ENCODE measurements around the gene KRT28.

KRT28 gene

DNA sequence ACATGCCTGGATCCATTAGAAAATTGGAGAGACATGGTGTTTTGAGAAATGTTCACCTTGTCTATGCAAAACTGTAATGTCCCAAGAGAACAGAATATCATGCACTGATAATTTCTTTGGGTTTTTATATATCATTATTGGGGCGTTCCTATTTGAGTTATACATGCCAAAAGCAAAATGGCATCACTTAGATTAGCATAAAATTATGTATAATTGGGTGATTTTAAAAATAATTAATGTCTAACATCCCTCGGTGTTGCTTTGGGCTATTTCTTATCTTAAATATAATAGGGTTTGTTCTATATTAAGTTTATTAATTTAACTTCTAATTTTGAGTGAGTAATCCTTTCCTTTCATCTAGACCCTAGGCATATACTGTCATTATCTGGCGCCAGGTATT, at the start of gene KRT28:
Gene KRT28 (minus strand): TSS at position 101 of the 400 bp plus-strand sequence. CDS start 66 bp downstream, at position 35.
- DNase-seq (ENCODE audit: low read depth), result no peak

DNA sequence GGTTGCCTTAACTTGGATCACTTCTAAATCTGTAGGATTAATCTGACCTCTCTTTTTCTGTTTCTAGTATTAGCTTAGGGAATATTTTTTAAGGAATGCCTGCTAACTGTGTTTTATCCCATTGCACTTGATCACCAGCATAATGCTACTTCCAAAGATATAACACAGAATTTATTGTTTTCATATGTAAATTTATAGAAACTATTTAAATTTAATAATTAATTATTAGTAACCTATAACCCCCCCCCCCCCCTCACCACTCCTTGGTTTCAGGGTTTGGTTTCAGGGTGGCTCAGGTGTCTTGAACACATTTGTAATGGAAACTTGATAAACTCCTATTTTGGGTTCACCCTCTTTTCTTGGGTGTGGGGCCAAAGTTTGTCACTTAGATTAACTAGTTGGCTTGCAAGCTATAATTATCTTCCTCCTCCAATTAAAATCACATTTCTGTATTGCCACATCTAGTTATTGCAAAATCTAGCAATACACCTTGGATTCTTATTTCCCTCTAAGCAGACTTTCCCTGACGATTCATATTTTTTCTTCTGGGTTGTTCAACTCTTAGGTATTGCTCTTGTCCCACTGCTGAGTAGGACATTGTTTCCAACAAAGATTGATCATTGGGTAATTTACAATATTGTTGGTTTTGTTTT, 49.0 kb upstream of the KRT28 start:
- DNase-seq (ENCODE audit: low read depth), result no peak

DNA sequence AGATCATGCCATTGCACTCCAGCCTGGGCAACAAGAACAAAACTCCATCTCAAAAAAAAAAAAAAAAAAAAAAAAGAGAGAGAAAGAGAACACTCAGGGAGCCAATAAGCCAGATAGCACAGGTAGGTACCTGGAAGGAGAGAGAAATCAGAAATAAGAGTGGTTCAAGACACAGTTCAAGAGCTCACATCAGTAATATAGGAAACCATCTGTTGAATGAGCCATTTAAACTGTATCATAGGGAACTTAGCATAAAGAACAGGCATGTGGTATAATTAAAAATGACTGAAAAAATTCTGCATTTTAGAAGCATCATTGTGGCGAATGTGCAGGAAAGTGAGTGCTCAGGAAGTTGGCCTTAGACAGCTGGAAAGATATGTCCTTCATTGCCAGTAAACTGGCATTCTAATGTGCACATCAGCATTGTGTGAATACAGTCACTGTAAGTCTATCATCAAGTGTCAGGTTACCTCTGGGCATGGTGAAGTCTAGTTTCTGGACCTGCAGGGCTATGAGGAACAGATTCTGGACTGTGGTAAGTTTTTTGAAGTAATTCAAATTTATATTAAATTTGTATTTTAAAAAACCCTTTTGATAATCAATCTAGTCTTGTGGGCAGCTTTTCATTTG, 46.9 kb upstream of the KRT28 start:
- DNase-seq (ENCODE audit: low read depth), result no peak

GRCh38 chr17:40844671-40845107, 44.9 kb upstream of the KRT28 start:
- no peak for DNase-seq (ENCODE audit: low read depth)

- DNase-seq (ENCODE audit: low read depth), result no peak
Observed at GRCh38 chr17:40843242-40843641, 43.5 kb upstream of the KRT28 start.

- no peak for DNase-seq (ENCODE audit: low read depth)
Observed at GRCh38 chr17:40841246-40841645, 41.5 kb upstream of the KRT28 start.

GRCh38 chr17:40839194-40839593, 39.4 kb upstream of the KRT28 start:
- no peak for DNase-seq (ENCODE audit: low read depth)

DNA sequence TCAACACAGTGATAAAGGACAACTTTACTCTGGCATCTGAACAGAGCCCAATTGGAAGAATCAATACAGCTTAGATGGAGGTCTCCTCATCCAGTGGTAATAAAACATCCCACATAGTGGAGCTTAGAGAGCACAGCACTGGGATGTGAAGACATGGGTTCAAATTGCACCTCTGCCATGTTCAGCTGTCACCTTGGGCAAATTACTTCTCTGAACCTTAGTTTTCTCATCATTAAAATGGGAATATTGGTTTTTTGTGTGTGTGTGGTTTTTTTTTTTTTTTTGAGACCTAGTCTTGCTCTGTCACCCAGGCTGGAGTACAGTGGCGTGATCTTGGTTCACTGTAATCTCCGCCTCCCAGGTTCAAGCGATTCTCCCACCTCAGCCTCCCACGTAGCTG, 36.3 kb upstream of the KRT28 start:
- DNase-seq (ENCODE audit: low read depth), result no peak

GRCh38 chr17:40833882-40834281, 34.1 kb upstream of the KRT28 start:
- DNase-seq (ENCODE audit: low read depth), result no peak

DNA sequence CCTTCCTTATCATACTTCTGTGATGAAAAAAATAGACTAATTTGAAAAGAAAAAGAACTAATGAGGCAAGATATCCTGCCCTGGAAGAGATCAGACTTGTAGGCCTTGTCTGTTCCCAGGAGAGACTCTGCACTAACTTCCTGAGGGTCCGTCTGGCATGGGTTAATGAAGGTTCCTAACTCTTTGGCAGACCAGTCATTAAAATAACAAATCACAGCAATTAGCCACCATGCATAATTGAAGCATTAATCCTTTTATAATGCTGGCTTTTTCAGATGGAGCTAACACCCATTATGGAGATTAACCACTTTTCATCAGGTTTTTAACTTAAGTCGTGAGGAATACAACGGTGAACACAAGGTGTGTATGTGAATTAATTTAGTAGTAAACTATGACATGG, 33.1 kb upstream of the KRT28 start:
- DNase-seq (ENCODE audit: low read depth), result no peak

- DNase-seq (ENCODE audit: low read depth), result no peak
Observed at GRCh38 chr17:40830085-40830776, 30.5 kb upstream of the KRT28 start.

DNA sequence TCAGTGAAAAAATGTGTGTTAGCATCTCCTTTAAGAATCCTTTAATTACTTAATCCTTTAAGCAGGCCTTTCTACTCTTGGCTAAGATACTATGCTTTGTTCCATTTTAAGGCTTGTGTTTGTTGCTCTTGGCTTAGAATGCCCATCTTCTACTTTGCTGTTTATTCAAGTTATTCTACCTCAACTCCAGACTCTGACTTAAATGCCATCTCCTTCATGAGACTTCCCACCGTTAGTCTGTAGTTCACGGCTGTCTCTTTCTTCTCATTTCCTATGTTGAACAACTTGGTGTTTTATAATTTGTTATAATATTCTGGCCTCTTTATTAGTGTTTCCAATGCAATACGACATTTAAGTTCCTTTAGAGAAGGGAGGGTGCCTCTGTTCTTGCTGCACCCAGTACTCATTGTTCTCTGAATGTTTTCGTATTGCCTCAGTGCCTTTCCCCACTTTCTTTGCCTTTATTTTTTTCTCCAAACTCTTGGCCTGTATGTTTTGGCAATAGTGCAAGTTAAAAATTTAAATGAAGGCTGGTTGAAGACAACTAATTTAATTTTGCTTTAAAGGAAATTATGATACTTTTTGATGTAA, 28.8 kb upstream of the KRT28 start:
- DNase-seq (ENCODE audit: low read depth), result no peak

DNA sequence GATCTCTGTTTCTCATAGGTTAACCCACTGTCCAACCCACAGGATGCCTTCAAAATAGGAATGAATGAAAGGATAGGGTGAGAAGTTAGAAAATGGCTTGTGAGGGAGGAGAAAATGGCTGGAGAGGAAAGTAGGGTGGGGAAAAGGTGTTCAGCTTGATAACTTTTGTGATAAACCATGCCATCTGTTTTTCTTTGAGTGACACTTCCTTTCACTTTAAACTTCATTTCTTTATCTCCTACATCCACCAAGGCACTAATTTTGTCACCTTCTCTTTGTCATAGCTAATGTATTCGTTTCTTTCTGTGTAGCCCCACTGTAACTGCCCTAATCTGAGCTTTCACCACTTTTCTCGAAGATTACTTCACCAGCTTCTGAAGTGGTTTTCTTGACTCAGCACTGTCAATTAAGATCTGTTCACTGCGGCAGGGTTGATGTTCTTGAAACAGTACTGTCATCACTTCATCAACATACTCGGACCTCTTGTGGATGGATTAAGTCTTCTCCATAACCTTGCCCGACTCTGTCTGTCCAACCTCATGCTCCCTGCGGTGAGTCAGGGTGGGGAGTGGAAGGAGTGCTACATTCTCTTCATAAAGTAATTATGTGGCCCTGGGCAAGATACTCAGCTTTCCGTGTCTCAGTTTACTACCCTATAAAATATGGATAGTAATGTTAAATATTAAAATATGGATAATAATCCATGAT, 28.1 kb upstream of the KRT28 start:
- DNase-seq (ENCODE audit: low read depth), result peak; percentile 96

DNA sequence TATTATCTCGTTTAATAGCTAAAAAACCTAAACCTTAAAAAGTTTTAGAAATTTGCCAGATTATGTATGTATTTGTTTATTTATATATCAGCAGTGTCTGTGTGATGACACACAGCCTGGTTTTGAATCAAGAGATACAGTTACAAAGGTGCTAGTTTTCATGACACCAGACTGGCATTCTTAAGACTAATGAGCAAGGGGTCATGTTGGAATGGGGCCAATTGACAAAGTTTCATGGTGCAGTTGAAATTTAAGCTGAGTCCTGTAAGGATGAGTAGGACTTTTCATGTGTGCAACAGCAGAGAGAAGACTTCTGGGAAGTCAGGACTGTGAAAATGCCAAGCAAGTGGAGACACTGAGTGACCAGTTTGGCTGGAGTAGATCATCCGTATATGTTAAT, 25.8 kb upstream of the KRT28 start:
- no peak for DNase-seq (ENCODE audit: low read depth)

GRCh38 chr17:40824015-40824832, 24.5 kb upstream of the KRT28 start:
- DNase-seq (ENCODE audit: low read depth), result no peak

GRCh38 chr17:40822132-40822812, 22.5 kb upstream of the KRT28 start, which contains the start of gene KRT10:
KRT10 (minus strand) TSS chr17:40822614; CDS start chr17:40822585, 29 bp downstream.
- DNase-seq (ENCODE audit: low read depth), result no peak

DNA sequence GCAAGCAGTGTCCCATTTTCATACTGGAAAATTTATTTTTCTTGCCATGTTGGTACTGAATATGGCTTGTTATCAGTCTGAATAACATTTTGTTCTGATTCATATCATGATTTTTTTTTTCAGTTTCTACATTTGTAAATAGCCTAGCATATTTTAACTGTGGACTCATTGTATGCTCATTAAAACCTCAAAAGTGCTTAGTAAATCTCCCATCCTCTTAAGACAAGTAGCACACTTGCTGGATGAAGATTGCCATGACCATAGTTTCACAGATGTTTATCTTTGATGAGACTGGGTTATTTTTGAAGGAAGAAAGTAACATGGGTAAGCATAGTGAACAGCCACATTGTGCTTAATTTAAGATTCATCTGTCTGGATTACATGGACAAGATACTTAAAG, 21.8 kb upstream of the KRT28 start:
- peak; percentile 90 for DNase-seq (ENCODE audit: low read depth)

- DNase-seq (ENCODE audit: low read depth), result no peak
Observed at GRCh38 chr17:40820228-40820838, 20.6 kb upstream of the KRT28 start.

DNA sequence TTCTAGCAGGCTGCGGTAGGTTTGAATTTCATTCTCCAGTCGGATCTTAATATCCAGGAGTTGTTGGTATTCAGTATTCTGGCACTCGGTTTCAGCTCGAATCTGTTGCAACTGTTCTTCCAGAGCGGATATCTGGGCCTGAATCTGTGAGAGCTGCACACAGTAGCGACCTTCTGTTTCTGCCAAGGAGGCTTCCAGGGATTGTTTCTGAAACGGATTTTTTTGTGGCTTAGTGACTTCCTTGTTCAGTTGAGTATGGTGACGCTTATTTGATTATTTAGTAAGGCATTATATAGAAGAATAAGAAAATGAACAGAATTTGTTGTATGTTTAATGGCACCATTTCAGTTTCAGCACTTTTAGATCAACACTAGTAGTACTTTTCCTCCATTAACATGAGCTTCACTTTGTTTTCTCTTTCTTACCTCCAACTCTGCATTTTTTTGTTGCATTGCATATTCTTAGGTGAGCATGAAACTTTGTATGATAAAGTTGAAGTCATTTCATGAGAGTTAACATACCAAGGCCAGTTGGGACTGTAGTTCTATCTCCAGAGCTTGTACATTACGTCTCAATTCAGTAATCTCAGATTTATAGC, 19.9 kb upstream of the KRT28 start:
- peak; percentile 70 for DNase-seq (ENCODE audit: low read depth)

Measured in amniotic epithelial cell (primary cell).